ENCODE results near the gene CTDSP2. TPM values are rescaled to one million over a fixed set of nuclear protein-coding genes. Genes with fewer than 3 reads are reported as not detected.

CTDSP2 gene
- polyA plus RNA-seq, 2 of the 4 experiments (the other 2 are of a cell fraction), result 31.3 to 87.7 TPM

GRCh38 chr12:57783466-57783801, 63.1 kb downstream of the CTDSP2 start (continued):
- no peak for TF ChIP-seq REST (IDR thresholded peaks at IDR 0.05)
- TF ChIP-seq USF2 (IDR thresholded peaks at IDR 0.05), result no peak
- no peak for TF ChIP-seq KDM5A (IDR thresholded peaks at IDR 0.05)
- TF ChIP-seq HOXB5 (CRISPR knock-in tag; IDR thresholded peaks at IDR 0.05), result no peak
- no peak for TF ChIP-seq FOXS1 (CRISPR knock-in tag; IDR thresholded peaks at IDR 0.05)

GRCh38 chr12:57782608-57783465, 63.7 kb downstream of the CTDSP2 start, which contains the start of gene TSFM:
Gene TSFM, plus strand, starts transcription at chr12:57782787. Its CDS starts 15 bp downstream, at chr12:57782802.
- FAIRE-seq (no peak), ATAC-seq (peak; percentile 89 to 94), DNase-seq (ENCODE audit: low read depth in 1 of 2, low spot score in 1 of 2) (peak; percentile 81 to 97)
- Histone ChIP-seq H3K4me2 (peak within 1 kb of the TSS; percentile 74), H3K27ac (peak within 1 kb of the TSS; percentile 75 to 89), H3K4me1 (peaks cover 8% of the 10 kb centered on the region), H3K9me3 (no peaks in the 10 kb centered on the region), H3K4me3 (peak within 1 kb of the TSS; percentile 83)
- under 1% methylated on average over 43 of the region's 45 CpGs for WGBS (ENCODE audit: missing lambda C conversion rate)
- ChIA-PET POLR2A (interaction anchor here (0.7 to 1.3 kb wide), 7 partner anchors 9 to 114 kb away, joined by 3 to 9 read pairs (median 4); partner anchors contain the start of genes EEF1AKMT3 and METTL1), CTCF (interaction anchor here (0.6 to 8.1 kb wide), 29 partner anchors 8 to 148 kb away, joined by 3 to 60 read pairs (median 4); partner anchors contain the start of genes CYP27B1, EEF1AKMT3 and METTL1)
- peak; percentile 81 to 96; a peak in 4 of 5 replicates for TF ChIP-seq JUN (IDR thresholded peaks at IDR 0.05)
- no peak for TF ChIP-seq RFX5 (IDR thresholded peaks at IDR 0.05)
- TF ChIP-seq ZFP36 (IDR thresholded peaks at IDR 0.05; ENCODE audit: borderline replicate concordance, partially characterized antibody), result no peak
- peak; percentile 60; the same call in 1 of the 2 replicates for TF ChIP-seq TP53 (CRISPR knock-in tag; IDR thresholded peaks at IDR 0.05)
- TF ChIP-seq RAD21 (conservative IDR thresholded peaks at IDR 0.05 in 1 of 2, IDR thresholded peaks at IDR 0.05 in 1 of 2), result peak; percentile 22 to 39; a peak in 1 of 5 replicates
- TF ChIP-seq NFE2L2 (conservative IDR thresholded peaks at IDR 0.05; ENCODE audit: low read length), result no peak
- no peak for TF ChIP-seq ELK1 (IDR thresholded peaks at IDR 0.05; ENCODE audit: low read depth, low read length)
- no peak for TF ChIP-seq CBX8 (IDR thresholded peaks at IDR 0.05)
- no peak for TF ChIP-seq RNF2 (IDR thresholded peaks at IDR 0.05; ENCODE audit: borderline replicate concordance, low read depth)
- no peak for TF ChIP-seq EHF (CRISPR knock-in tag; IDR thresholded peaks at IDR 0.05)
- TF ChIP-seq NPAS2 (CRISPR knock-in tag; IDR thresholded peaks at IDR 0.05; ENCODE audit: borderline replicate concordance), result no peak
- no peak for TF ChIP-seq MAFK (IDR thresholded peaks at IDR 0.05; ENCODE audit: partially characterized antibody)
- no peak for TF ChIP-seq CHD2 (IDR thresholded peaks at IDR 0.05; ENCODE audit: low read length, partially characterized antibody)
- TF ChIP-seq BCL3 (IDR thresholded peaks at IDR 0.05), result peak; percentile 93
- no peak for TF ChIP-seq HOXB13 (CRISPR knock-in tag; IDR thresholded peaks at IDR 0.05; ENCODE audit: low read depth)
- peak; percentile 85 for TF ChIP-seq KDM5A (IDR thresholded peaks at IDR 0.05)
- peak; percentile 91; the same call in 1 of the 2 replicates for TF ChIP-seq PHF8 (IDR thresholded peaks at IDR 0.05; ENCODE audit: borderline replicate concordance, low read depth)
- TF ChIP-seq USF2 (IDR thresholded peaks at IDR 0.05), result no peak
- no peak for TF ChIP-seq ESRRA (IDR thresholded peaks at IDR 0.05; ENCODE audit: borderline replicate concordance, low read length)
- TF ChIP-seq ZNF302 (CRISPR knock-in tag; IDR thresholded peaks at IDR 0.05), result no peak
- TF ChIP-seq NR3C1 (IDR thresholded peaks at IDR 0.05), result no peak
- TF ChIP-seq HOXB5 (CRISPR knock-in tag; IDR thresholded peaks at IDR 0.05), result no peak
- TF ChIP-seq ZC3H11A (IDR thresholded peaks at IDR 0.05), result peak; percentile 14; the same call in 1 of the 2 replicates
- TF ChIP-seq ATOH8 (CRISPR knock-in tag; IDR thresholded peaks at IDR 0.05; ENCODE audit: low read depth), result no peak
